GM20000 (cell line): ENCODE data around the gene VGLL4.
"Not testable (repeated sequence)": the region's sequence is repeated elsewhere in the genome, so short reads cannot be mapped to it uniquely, and the experiment has no call there.

Source experiments
- DNase-seq: peaks from one replicate; pipeline ENCODE4 v3.0.0; 2012; ENCODE audit warnings: low spot score
- CTCF ChIP-seq: IDR thresholded peaks from 2 replicates; pipeline ENCODE4 v1.5.1; 2012; ENCODE audit warnings: mild to moderate bottlenecking, control low read depth; ENCODE audit errors: extremely low read depth, missing control alignments

The VGLL4 gene

GRCh38 chr3:11521167-11521566 lies 122.5 kb downstream of the VGLL4 start:
- DNase-seq = no peak
- no peak for TF ChIP-seq CTCF

GRCh38 chr3:11517601-11518000 lies 126.1 kb downstream of the VGLL4 start:
- no peak for DNase-seq
- no peak for TF ChIP-seq CTCF

- no peak for DNase-seq
- TF ChIP-seq CTCF = no peak
Observed at GRCh38 chr3:11514191-11514821, 129.4 kb downstream of the VGLL4 start.

DNA sequence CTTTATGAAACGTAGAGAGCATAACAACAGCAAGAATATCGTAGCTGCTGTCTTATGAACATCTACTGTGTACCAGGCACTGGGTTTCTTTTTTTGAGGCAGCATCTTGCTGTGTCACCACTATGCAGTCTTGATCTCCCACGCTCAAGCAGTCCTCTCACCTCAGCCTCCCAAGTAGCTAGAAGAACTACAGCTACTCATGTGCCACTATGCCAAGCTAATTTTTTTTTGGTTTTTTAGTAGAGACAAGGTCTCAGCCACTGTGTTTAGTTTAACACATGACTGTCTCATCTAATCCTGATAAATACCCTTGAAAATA lies 129.9 kb downstream of the VGLL4 start:
- no peak for TF ChIP-seq CTCF

DNA sequence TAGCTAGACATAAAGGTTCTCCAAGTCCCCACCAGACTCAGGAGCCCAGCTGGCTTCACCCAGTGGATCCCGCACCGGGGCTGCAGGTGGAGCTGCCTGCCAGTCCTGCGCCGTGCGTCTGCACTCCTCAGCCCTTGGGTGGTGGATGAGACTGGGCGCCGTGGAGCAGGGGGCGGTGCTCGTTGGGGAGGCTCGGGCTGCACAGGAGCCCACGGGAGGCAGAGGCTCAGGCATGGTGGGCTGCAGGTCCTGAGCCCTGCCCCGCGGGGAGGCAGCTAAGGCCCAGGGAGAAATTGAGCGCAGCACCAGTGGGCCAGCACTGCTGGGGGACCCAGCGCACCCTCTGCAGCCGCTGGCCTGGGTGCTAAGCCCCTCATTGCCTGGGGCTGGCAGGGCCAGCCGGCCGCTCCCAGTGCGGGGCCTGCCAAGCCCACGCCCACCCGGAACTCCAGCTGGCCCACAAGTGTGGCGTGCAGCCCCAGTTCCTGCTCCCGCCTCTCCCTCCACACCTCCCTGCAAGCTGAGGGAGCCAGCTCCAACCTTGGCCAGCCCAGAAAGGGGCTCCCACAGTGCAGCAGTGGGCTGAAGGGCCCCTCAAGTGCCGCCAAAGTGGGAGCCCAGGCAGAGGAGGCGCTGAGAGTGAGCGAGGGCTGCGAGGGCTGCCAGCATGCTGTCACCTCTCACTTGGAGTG lies 130.4 kb downstream of the VGLL4 start:
- DNase-seq = not testable (repeated sequence)

More for the DNA sequence above, 129.9 kb downstream of the VGLL4 start:
- DNase-seq = no peak

DNA sequence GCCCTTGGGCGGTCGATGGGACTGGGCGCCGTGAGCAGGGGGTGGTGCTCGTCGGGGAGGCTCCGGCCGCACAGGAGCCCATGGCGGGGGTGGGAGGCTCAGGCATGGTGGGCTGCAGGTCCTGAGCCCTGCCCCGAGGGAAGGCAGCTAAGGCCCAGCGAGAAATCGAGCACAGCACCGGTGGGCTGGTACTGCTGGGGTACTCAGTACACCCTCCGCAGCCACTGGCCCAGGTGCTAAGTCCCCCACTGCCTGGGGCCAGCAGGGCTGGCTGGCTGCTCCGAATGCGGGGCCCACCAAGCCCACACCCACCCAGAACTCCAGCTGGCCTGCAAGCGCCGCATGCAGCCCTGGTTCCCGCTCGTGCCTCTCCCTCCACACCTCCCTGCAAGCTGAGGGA lies 132.1 kb downstream of the VGLL4 start:
- DNase-seq = not testable (repeated sequence)

DNA sequence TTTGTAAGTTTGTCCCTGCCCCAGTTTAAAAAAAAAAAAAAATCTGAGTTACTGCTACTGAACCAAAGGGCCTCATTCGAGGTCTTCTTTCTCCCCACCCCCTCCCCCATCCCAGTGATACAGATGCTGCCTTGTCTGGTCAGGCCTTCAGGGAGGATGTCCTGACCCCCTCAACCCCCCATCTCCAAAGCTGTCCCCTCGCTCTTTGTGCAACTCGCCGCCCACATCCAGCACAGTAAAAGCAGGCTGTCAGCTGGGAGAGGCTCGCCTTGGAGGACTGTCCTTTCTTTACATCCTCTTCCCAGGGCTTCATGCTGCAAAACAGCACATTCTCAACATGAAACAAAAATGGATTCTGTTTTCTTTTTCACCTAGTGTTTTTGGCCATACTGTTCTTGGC lies 133.4 kb downstream of the VGLL4 start:
- TF ChIP-seq CTCF = no peak

GRCh38 chr3:11510001-11510340 lies 133.7 kb downstream of the VGLL4 start:
- no peak for DNase-seq
- TF ChIP-seq CTCF = no peak

More for the DNA sequence above, 133.4 kb downstream of the VGLL4 start:
- DNase-seq = no peak
